Measurements from ENCODE around the gene DNAAF3.

GRCh38 chr19:55199620-55200204 lies 33.3 kb upstream of the DNAAF3 start:
- TF ChIP-seq CTCF (IDR thresholded peaks at IDR 0.05), result no peak
- no peak for TF ChIP-seq POLR2A (IDR thresholded peaks at IDR 0.05)
